Fibroblast of skin of left quadriceps (primary cell): ENCODE data around the gene RBM43.
A peak's percentile ranks its signal among the peaks of the same experiment; 100 is the strongest.
"Not testable (repeated sequence)": the region's sequence is repeated elsewhere in the genome, so short reads cannot be mapped to it uniquely, and the experiment has no call there.

Source experiments
- DNase-seq, 2 experiments: peaks; one replicate each; pipeline ENCODE4 v3.0.0-alpha.2; 2013; ENCODE audit warnings: low read depth in 2 of 2

RBM43 gene

DNA sequence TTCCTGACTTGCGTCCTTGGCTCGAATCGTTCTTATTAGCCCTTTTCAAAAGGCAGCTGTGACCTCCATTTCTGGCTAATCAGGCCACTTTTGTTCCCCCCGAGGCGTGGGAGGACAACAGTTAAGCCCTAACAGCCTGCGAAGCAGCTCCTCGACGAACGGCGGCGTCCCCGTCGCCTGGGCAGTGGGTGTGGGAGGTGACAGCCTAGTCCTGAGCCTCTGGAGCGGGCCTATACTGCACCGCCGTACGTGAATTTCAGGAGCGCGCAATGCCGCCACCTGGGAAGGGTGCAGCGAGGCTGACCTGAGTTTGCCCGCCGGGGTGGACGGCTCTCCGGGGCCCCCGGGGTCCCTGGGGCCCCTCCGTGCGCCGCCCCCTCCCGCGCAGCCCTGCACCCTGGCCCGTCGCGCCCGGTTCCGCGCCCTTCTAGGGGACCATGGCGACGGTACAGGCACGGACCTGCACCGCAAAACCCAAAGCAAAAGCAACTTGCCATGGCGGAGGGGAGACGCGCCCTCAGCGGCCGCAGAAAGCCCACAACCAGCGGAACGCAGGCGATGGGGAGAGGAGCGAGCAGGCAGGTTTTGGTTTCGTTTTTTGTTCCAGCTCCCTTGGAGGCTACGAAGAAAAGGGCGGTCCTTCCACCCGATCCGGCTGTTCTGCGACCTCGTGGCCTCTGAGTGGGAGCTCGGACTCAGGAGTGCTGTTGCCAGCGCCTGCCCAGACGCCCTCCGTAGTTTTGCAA, at the start of gene RBM43:
Gene RBM43 (minus strand): TSS at position 633 of the 746 bp plus-strand sequence. CDS start 136 bp downstream, at position 497.
- peak; percentile 65 to 70 for DNase-seq

DNA sequence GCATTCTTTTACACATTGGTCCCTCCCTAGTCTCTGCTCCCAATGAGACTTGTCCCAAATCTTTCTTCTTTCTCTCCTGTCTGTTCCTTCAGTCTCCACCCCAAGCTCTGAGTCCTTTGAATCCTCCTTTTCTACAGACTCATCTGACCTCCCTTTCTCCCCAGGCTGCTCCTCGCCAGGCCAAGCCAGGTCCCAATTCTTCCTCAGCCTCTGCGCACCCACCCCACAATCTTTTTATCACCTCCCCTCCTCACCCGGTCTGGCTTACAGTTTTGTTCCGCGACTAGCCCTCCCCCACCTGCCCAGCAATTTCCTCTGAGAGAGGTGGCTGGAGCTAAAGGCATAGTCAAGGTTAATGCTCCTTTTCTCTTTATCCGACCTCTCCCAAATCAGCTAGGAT, 48.6 kb upstream of the RBM43 start:
- not testable (repeated sequence) for DNase-seq

DNA sequence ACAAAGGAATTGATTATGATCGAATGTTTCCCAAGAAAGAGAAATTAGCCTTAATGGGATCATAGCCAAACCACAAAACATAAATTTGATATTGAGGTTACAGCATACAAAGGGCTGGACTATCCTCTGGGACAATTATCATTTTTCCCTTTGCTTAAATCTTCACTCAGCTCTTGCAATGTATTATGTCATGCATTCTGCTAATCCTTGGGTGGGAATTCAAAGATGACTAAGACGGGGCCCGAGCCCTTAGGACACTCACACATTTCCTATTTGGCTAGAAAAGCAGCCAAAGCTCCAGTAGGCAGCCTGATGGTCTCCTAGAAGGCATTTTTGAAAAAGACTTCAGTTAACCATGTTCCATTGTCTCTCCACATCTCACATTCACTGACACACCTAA, 45.0 kb upstream of the RBM43 start:
- peak; percentile 79 to 82 for DNase-seq

DNA sequence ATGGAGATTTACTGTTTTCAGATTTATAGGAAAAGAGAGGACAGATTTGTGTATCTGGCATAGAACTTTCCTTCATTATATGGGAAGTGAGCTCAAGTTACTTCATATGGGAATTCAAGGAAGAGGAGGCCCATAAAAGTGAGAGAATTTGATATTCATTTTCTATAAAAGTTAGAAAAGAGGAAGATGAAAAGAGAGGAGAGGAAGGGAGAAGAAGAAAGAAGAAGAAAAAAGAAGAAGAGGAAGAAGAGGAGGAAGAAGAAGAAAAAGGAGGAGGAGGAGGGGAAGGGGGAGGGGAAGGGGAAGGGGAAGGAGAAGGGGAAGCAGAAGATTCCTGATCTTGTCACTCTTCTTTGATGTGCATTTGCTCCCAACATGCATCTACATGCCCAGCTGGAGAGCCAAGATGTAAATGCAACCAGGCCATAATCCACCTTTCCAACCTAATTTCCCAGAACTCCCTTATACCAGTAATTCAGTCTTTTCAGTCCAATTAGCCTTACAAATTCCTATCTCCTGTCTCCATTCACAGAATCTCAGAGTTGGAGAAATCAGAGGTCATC, 43.5 kb upstream of the RBM43 start:
- no peak for DNase-seq

DNA sequence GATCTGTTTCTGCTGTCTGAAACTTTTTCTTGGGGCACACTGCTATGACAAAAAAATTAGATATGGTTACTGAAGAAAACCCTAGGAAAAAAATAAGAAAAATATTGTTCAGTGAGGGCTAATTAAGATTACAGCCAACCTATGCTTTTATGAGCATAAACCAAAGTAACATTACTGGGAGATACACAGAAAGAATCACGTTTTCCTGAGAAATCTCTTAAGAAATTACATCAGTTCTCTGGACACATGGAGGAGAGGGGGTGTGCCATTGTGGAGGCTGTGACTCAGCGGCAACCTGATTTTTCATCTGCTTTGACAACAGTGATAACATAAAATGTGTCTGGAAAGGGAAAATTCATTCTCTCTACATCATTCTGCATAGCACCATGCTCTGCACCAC, 41.2 kb upstream of the RBM43 start:
- peak; percentile 77 to 80 for DNase-seq

DNA sequence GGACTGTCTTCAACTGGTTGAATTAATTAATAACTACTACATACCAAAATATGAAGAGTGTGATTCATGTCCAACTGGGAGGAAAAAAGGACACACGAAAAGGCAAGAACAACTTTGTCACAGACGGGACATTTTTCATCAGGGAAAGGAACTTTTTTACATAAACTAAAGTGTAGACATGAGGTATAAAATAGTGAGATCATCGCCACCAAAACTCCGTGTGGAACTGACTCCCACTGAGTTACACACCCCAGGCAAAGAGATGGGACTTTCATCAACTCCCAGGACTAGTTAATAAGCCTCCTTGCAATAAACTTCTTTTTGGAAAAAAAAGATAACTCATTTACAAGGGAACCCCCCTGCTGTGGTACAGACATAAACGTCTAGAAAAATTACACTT, 40.7 kb upstream of the RBM43 start:
- no peak for DNase-seq

DNA sequence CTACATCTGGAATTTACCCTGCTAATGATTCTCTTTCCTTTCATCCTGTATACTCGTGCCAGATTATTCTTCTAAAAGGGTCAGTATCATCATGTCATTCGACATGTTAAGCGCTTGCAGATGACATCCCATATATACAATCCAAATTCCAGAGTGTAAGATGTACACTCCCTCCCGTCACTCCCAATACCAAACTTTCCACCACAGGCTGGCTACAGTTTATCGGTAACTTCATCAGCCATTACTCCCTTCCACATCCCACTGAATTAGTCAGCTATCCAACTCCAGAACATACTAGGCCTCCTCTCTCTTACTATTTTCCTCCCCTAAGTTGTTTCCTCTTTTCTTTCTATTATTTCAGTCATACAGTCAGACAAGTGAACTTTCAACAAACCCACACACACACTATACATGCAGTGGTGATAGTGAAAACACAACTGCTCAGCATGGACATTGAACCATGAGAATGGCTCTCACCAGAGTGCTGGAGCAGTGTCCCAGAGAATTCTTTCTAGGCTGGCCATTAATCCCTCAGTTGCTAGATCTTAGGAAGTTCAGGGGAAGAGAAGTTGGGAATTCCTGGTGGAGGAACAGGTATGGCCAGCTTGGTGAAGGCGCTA, 38.4 kb upstream of the RBM43 start:
- no peak for DNase-seq

DNA sequence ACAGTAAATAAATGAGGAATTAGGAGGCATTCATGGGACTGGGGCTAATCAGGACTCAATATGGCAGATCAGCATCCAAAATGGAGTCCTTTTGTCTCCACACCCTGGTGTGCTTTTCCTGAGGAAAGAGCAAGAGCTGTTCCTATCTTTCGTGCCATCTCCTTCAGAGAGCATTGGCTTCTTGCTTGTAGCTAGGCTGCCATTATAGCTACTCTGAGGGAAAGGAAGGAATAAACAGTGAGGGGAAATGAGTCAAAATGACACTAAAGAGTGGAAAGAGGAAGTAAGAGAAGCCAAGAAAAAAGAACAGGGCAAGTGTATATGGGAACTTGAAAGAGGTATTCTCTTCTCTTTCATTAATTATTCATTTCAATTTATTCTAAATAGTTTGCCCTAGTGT, 36.2 kb upstream of the RBM43 start:
- no peak for DNase-seq

DNA sequence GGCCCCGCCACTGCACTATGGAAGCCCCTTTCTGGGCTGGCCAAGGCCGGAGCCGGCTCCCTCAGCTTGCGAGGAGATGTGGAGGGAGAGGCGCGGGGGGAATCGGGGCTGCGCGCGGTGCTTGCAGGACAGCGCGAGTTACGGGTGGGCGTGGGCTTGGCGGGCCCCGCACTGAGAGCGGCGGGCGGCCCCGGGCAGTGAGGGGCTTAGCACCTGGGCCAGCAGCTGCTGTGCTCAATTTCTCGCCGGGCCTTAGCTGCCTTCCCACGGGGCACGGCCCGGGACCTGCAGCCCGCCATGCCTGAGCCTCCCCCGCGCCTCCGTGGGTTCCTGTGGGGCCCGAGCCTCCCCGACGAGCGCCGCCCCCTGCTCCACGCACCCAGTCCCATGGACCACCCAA, 34.3 kb upstream of the RBM43 start:
- DNase-seq = not testable (repeated sequence)

DNA sequence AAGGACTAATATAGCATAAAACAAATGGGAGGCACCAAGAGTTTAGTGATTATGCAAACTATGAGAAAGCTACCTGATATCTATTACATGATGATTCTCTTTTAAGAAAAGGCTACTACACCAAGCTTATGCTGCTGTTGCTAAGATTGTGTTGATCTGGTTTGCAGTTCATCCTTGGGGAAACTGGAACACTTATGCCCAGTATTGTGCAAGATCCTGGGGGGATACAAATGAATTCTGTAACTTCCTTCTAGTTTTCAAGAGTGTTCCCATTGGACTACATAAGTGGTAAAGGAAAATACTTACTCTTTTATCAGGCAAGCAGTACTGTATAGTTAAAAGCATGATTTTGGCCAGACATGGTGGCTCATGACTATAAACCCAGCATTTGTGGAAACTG, 30.9 kb upstream of the RBM43 start:
- DNase-seq = no peak

DNA sequence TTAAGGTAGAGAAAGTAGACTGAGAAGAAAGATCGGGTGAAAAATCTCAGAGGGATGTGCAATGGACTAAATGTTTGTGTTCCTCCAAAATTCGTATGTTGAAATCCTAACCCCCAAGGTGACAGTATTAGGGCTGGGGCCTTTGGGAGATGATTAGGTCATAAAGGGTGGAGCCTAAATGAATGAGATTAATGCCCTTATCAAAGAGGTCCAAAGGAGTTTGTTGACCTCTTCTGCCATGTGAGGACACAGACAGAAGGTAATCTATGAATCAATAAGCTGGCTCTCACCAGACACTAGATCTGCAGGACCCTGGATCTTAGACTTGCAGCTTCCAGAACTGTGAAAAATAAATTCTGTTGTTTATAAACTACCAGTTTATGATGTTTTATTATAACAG, 30.5 kb upstream of the RBM43 start:
- DNase-seq = no peak

DNA sequence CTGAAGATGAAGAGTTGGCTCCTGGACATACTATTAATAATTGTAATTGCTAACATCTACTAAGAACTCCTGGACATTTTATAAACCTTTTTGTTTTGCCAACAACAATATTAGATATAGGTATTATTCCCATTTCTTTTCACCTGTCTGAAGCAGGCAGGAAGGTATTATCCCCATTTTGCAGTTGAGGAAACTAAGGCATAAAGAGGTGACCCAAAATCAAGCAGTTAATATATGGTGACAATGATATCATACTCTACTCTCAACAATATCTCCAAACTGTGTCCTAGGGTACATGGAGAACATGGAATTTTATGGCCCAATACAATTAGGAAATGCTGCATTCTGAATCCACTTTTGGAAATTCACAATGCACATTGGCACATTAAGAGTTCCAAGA, 29.6 kb upstream of the RBM43 start:
- no peak for DNase-seq

DNA sequence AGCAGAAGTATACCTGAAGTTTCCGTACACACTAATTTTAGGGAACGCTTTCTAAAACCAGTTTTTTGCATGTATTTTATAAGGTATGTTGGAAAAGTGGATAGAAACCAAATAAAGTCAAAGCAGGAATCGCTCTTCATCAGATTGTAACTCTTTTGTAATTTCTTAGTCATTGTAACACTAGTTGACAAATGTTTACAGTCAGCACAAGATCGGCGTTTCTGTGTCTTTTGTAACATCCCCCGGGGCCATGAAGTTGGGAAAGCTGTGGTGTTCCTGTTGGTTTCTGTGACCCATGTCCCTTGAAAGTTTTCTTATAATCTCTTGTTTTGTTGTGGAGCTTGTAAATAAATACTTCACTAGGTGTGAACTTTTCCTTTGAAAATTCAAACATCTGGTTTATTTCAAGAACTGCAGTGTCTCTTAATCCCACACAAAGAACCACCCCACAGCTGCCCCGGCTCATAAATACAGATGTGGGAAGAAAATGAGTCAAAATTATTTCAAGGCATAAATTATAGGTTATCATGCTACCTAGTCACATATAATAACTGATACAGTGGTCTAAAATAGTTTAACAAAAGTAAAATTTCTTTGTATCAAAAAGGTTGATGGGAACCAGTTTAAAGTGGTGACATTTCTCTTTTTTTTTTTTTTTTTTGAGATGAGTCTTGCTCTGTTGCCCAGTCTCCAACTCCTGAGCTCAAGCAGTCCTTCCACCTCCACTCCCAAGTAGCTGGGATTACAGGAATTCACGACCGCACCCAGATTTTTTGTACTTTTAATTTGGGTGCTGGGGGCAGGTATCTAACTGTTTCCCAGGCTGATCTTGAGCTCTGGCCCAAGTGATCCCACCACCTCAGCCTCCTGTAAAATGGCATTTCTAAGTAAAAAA, 28.6 kb upstream of the RBM43 start:
- DNase-seq = no peak

DNA sequence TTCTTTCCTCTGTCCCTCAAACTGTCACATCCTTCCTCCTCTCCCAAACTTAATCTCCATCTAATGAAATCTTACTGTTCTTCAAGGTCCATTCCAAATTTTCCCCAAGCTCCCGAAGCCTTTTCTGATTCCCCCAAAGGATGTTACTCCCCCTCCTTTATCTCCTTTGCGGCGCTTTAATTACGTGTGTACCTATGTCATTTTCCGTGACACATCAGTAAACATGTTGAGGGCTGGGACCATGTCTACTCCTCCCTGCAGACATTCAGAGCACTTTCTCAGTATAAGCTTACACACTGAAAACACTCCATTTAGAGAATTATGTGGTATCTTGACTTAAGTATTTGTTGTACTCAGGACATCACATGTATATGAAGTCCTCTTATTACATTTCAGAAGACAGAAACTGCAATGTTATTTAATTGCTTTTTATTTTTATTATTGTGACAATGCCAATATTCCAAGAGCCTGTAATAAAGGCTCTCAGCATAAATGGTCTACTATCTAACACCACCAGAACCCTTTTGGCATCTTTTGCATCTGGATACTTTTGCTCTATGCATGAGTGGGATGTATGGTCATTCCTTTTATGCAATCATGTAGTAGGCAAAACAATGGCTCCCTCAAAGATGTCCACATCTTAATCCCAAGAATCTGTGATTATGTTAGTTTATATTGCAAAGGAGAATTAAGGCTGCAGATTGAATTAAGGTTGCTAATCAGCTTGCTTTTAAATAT, 26.0 kb upstream of the RBM43 start:
- DNase-seq = no peak

DNA sequence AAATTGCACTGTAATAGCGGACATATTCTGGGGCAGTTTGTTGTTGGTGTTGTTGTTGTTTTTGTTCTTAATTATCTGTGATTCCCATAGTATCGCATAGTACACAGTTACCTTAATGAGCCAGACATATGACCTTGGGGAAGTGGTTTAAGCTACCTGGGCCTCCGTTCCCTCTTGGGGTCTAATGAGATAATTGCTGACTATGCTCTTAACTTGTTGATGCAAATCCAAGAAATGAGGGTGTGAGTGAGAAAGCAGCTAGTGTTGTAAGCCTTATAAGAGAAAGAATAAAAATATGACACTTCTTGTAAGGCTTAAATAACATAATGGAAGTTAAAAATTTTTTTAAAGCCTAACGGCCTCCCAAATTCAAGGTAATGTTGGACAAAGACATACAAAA, 20.7 kb upstream of the RBM43 start:
- DNase-seq = no peak

DNA sequence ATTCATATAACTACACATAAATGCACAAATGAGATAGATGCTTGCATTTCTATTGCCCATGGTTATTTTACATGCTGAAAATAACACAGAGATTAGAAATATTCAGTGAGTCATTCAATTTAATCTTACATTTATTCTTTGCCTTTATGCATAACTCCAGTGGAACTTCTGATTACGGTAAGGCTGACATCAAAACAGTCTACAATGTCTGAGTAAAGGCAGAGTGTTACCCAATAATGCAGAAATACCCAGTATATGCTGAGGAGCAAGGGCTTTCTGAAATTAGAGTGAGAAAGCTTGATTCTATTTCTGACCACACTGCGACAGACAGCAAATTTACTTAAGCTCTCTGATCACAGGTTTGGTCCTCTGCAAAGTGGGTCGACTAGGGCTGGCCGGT, 18.6 kb upstream of the RBM43 start:
- DNase-seq = no peak

DNA sequence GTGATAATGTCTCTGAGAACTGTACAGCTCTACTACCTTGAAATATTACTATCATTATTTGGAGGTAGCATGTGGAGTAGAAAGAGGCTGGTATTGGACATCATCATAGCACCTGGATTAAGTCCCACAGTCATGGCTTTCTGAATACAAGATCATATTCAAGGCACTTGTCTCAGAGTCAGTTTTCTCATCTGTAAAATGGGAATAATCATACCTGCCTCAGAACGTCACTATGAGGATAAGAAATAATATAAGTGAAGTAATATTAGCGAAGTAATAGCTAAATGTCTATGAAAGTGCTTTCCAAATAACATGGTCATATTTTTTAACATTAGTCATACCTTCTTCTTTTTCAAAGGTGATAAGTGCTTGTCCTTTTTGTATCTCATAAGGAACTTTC, 16.8 kb upstream of the RBM43 start:
- DNase-seq = no peak

DNA sequence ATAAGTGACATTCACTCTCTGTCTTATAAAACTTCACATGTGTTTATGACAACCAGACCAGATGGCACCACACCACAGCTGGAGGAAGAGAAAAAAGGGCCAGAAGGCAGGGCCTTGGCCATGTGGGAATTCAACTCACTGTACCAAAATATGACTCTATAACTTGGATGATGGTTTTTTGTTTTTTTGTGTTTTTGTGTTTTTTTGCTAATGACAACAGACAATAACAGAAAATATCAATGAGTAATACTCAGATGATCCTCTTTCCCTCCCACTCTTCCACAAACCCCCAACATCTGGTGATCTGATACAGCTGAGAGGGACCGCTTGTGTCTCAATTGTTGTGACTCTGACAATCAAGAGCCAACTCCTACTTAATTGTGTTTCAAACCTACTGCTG, 15.4 kb upstream of the RBM43 start:
- no peak for DNase-seq

DNA sequence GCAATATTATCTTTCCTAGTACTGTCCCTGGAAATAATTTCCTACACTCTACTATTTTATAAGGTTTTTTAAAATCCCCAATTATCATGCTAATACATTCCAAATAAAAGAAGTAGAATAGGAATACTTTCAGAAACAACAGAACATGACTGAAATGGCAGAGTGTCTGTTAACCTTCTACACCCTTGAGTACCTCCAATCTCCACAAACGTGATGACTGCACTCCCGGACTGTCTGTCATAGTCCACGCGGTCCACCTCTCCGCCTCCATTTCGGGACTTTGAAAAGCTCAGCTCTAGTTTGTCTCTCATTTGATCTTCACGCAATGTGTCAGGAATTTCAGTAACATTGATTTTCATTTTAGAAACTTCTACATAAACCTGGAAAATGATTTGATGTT, 13.6 kb upstream of the RBM43 start:
- no peak for DNase-seq

DNA sequence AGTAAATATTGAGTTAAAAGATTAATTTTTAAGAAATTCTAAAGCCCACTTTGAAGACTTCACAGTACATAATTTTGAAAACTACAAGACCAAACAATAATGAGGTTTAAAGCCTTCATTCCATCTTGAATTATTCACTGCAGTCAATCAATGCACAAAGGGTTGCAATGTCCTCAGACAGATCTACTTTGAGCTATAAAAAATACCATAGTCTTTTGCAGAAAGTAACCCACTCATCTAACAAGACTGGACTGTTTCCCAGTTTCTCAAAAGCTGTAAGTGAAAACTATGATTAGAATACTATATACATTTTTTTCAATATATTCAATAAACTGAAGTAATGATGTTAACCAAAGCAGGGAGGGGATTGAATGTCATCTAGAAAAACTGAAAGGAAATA, 10.2 kb upstream of the RBM43 start:
- DNase-seq = no peak

DNA sequence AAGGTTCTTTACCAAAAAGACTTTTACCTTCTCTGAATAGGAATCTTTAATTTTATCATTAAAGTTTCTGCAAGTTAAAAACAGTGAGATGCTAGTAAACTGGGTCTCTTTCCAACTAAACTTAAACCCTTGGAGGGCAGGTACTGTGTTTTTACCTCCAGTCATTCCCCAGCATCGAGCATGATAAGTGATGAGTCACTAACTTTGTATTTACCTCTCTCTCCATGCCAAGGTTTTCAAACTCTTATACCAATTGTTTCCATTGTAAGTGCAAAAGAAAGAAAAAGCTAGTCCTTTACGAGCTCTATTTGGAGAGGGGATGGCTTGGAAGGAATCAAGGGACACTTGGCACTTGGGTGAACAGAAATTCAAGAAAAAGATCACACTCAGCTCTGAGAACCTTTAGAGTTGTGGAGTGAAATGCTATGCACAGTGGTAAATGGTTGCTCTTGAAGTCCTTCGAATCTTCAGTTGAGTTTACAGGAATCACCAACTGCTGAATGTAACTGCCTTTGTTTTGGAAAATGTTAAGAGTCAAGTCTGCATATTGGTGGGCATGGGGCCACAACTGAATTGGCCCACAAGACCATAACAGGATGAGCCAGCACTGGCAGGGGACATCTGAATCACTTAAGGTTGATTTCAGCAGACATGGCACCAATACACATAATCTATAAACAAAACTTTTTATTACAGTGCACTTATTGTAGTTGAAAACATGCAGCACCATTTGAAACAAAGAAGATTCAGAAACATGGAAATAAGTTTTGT, 8.3 kb upstream of the RBM43 start:
- no peak for DNase-seq
